Measurements from ENCODE around the gene JARID2. TPM values are rescaled to one million over a fixed set of nuclear protein-coding genes. Genes with fewer than 3 reads are reported as not detected.

Gene JARID2
- total and polyA plus RNA-seq, 2 of the 8 experiments (the other 6 are each of a cell fraction or from before 2014, with no cell fraction given): 60.1 to 239 TPM

- peak; percentile 35 to 80 (median 62); a peak in 3 of 4 replicates for TF ChIP-seq CTCF (IDR thresholded peaks at IDR 0.05; ENCODE audit: control extremely low read depth in 1 of 3, insufficient read depth in 1 of 3, low read depth in 1 of 3, low read length in 3 of 3)
- TF ChIP-seq TEAD4 (IDR thresholded peaks at IDR 0.05; ENCODE audit: low read depth, low read length): 0 out of 2 replicates have a peak, but pooled peaks have one; percentile 29
- TF ChIP-seq TAF7 (optimal IDR thresholded peaks at IDR 0.05; ENCODE audit: borderline replicate concordance, low read depth, low read length): no peak
- TF ChIP-seq SP1 (IDR thresholded peaks at IDR 0.05; ENCODE audit: low read depth, low read length): no peak
- TF ChIP-seq RBBP5 (IDR thresholded peaks at IDR 0.05; ENCODE audit: borderline replicate concordance, low read depth, low read length): no peak
- TF ChIP-seq SP4 (IDR thresholded peaks at IDR 0.05; ENCODE audit: low read length): peak; percentile 18; the same call in 1 of the 2 replicates
- TF ChIP-seq, protein P1, sequence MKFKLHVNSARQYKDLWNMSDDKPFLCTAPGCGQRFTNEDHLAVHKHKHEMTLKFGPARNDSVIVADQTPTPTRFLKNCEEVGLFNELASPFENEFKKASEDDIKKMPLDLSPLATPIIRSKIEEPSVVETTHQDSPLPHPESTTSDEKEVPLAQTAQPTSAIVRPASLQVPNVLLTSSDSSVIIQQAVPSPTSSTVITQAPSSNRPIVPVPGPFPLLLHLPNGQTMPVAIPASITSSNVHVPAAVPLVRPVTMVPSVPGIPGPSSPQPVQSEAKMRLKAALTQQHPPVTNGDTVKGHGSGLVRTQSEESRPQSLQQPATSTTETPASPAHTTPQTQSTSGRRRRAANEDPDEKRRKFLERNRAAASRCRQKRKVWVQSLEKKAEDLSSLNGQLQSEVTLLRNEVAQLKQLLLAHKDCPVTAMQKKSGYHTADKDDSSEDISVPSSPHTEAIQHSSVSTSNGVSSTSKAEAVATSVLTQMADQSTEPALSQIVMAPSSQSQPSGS (IDR thresholded peaks at IDR 0.05; ENCODE audit: low read length): peak; percentile 58; the same call in 1 of the 2 replicates
- TF ChIP-seq MAFK (IDR thresholded peaks at IDR 0.05; ENCODE audit: low read depth, low read length): no peak
- no peak for TF ChIP-seq JUN (IDR thresholded peaks at IDR 0.05; ENCODE audit: low read depth, low read length)
Measured at GRCh38 chr6:15389765-15390723, 144.2 kb downstream of the JARID2 start (continued).
